ENCODE results near the gene ERCC6L2. TPM values are rescaled to one million over a fixed set of nuclear protein-coding genes. Genes with fewer than 3 reads are reported as not detected.

ERCC6L2 gene
- total and polyA plus RNA-seq, 2 of the 8 experiments (the other 6 are each of a cell fraction or from before 2014, with no cell fraction given), result 9.8 to 50.0 TPM

DNA sequence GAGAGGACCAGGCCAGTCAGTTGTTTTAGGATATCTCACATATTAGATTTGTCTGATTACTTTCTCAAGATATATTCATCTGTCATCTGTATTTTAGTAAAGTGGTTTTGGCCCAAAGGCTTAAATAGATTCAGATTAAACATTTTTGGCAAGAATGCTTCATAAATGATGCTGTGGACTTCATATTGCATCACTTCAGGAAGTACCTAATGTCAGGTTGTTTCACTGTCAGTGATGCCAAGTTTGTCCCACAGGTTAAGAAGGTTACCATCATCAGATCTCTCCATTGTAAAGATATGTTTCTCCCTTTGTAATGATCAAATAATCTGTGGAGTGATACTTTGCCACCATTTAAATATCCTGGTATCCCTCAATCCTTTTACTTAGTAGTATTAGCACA is 37.3 kb downstream of the ERCC6L2 start:
- Histone ChIP-seq H3K9me3 (ENCODE audit: insufficient read depth in 2 of 2, low read depth in 1 of 2, low read length in 1 of 2) (no peaks in the 10 kb centered on the region), H3K56ac (replicated peaks; ENCODE audit: insufficient read length, low read depth, low read length) (no peak overlapping the region), H3K23ac (ENCODE audit: insufficient read length) (no peak overlapping the region), H2BK120ac (replicated peaks; ENCODE audit: low read depth, low read length) (no peak overlapping the region), H2BK5ac (ENCODE audit: low read depth, low read length) (no peak overlapping the region), H3K14ac (ENCODE audit: insufficient read length) (no peak overlapping the region), H3K9ac (replicated peaks in 1 of 4; ENCODE audit: extremely low read depth in 1 of 4, low read depth in 3 of 4, low read length in 3 of 4) (no peak overlapping the region), H4K8ac (ENCODE audit: extremely low read depth, insufficient read depth, low read length) (no peak overlapping the region), H4K5ac (ENCODE audit: insufficient read length, low read depth, low read length) (no peak overlapping the region), H3K4ac (replicated peaks; ENCODE audit: insufficient read length, low read depth, low read length) (no peak overlapping the region), H3K4me1 (replicated peaks in 1 of 4; ENCODE audit: control insufficient read depth in 3 of 4, insufficient read depth in 4 of 4, low read length in 3 of 4) (0 out of 7 replicates have a peak, but pooled peaks cover 0 to 4% (median 0%) of the 10 kb centered on the region in 4 experiments), H3K4me2 (ENCODE audit: insufficient read depth in 1 of 2, low read depth in 2 of 2, low read length in 2 of 2) (no peak overlapping the region), H2AK5ac (ENCODE audit: low read depth, low read length) (no peak overlapping the region), H3K79me2 (ENCODE audit: control insufficient read depth in 1 of 2, insufficient read depth in 2 of 2, low read length in 2 of 2) (0 out of 4 replicates have a peak, but pooled peaks cover 0 to 3% of the 10 kb centered on the region in 2 experiments), H2BK20ac (ENCODE audit: low read length) (no peak overlapping the region), H3K79me1 (ENCODE audit: low read depth, low read length) (no peaks in the 10 kb centered on the region), H2BK12ac (ENCODE audit: low read depth, low read length) (no peak overlapping the region), H2BK15ac (ENCODE audit: low read length) (no peak overlapping the region), H3K4me3 (ENCODE audit: extremely low read depth in 1 of 4, insufficient read depth in 2 of 4, low read depth in 3 of 4, low read length in 4 of 4) (no peak overlapping the region), H3K36me3 (ENCODE audit: control insufficient read depth in 2 of 4, insufficient read depth in 4 of 4, low read length in 3 of 4) (peaks cover 0 to 21% (median 4%) of the 10 kb centered on the region in 4 experiments; a peak in 3 of 8 replicates), H3K18ac (ENCODE audit: extremely low read depth, low read length) (no peak overlapping the region), H3K23me2 (ENCODE audit: low read depth, low read length) (no peaks in the 10 kb centered on the region), H4K20me1 (replicated peaks in 1 of 2; ENCODE audit: control insufficient read depth in 1 of 2, insufficient read depth in 2 of 2, low read length in 2 of 2) (peaks cover 0 to 1% of the 10 kb centered on the region in 2 experiments), H4K91ac (replicated peaks; ENCODE audit: insufficient read length, low read length) (no peak overlapping the region), H2AFZ (ENCODE audit: low read length) (no peak overlapping the region), H3K27me3 (replicated peaks in 1 of 4; ENCODE audit: control insufficient read depth in 3 of 4, extremely low read depth in 1 of 4, insufficient read depth in 3 of 4, low read length in 3 of 4) (no peaks in the 10 kb centered on the region), H3K27ac (ENCODE audit: low read depth, low read length) (no peak overlapping the region)
- DNase-seq (ENCODE audit: low read depth in 1 of 2, low spot score in 2 of 2) (no peak), FAIRE-seq (no peak)
- POLR2A ChIA-PET (ENCODE audit: partially characterized antibody), result no interaction called here
- TF ChIP-seq, protein P1, sequence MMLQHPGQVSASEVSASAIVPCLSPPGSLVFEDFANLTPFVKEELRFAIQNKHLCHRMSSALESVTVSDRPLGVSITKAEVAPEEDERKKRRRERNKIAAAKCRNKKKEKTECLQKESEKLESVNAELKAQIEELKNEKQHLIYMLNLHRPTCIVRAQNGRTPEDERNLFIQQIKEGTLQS (IDR thresholded peaks at IDR 0.05; ENCODE audit: insufficient read depth, low read depth, low read length), result no peak
- TF ChIP-seq CBX5 (IDR thresholded peaks at IDR 0.05; ENCODE audit: low read depth, low read length) (no peak), TAF7 (optimal IDR thresholded peaks at IDR 0.05; ENCODE audit: borderline replicate concordance, low read depth, low read length) (no peak), TAF1 (IDR thresholded peaks at IDR 0.05; ENCODE audit: low read depth, low read length) (no peak), SIX5 (IDR thresholded peaks at IDR 0.05; ENCODE audit: low read depth, low read length) (no peak), KDM5A (IDR thresholded peaks at IDR 0.05; ENCODE audit: low read length) (no peak), EZH2 (IDR thresholded peaks at IDR 0.05; ENCODE audit: low read depth, low read length, severe bottlenecking) (no peak), ZNF274 (IDR thresholded peaks at IDR 0.05; ENCODE audit: borderline replicate concordance, extremely low read depth, low read length) (no peak), SIRT6 (IDR thresholded peaks at IDR 0.05; ENCODE audit: low read length) (no peak), CTBP2 (IDR thresholded peaks at IDR 0.05; ENCODE audit: borderline replicate concordance, insufficient read depth, insufficient read length, low read length) (no peak), RAD21 (IDR thresholded peaks at IDR 0.05 in 1 of 2, conservative IDR thresholded peaks at IDR 0.05 in 1 of 2; ENCODE audit: low read depth in 2 of 2, low read length in 2 of 2) (no peak), EGR1 (IDR thresholded peaks at IDR 0.05; ENCODE audit: borderline replicate concordance, low read depth, low read length) (no peak)
- CTCF ChIA-PET (ENCODE audit: partially characterized antibody), result no interaction called here
